CD4-positive, CD25-positive, alpha-beta regulatory T cell (primary cell): Measurements from ENCODE around the gene OLA1. TPM values are rescaled to one million over a fixed set of nuclear protein-coding genes. Genes with fewer than 3 reads are reported as not detected.

ENCODE experiments used
- ATAC-seq, 2 donors: fragments of 150-1000 bp; cut with Tn5 transposase; one replicate each; pipeline ENCODE4 v1.10.0; 2021; ENCODE audit warnings: low read depth in 2 of 2, moderate number of reproducible peaks in 2 of 2, moderate library complexity in 1 of 2
- DNase-seq, 3 donors: peaks; one replicate each; pipeline versions ENCODE4 v3.0.0 to v3.0.0-alpha.2; 2012 to 2022; ENCODE audit warnings: mixed read lengths in 1 of 3
- H3K27ac ChIP-seq: one replicate; pipeline ENCODE4 v1.7.0; 2013; ENCODE audit warnings: mild to moderate bottlenecking, low read length; ENCODE audit not compliant: insufficient read depth, poor library complexity, severe bottlenecking
- H3K27me3 ChIP-seq: one replicate; pipeline ENCODE4 v1.7.0; 2013; ENCODE audit warnings: low read length; ENCODE audit not compliant: control insufficient read depth, insufficient read depth
- H3K36me3 ChIP-seq: one replicate; pipeline ENCODE4 v1.7.0; 2013; ENCODE audit warnings: mild to moderate bottlenecking, low read length, moderate library complexity; ENCODE audit not compliant: control insufficient read depth, insufficient read depth
- H3K4me1 ChIP-seq: 2 replicates; pipeline ENCODE4 v1.7.0; 2013; ENCODE audit warnings: mild to moderate bottlenecking, low read length; ENCODE audit not compliant: insufficient read depth, control insufficient read depth, poor library complexity, severe bottlenecking
- H3K4me3 ChIP-seq: one replicate; pipeline ENCODE4 v1.7.0; 2013; ENCODE audit warnings: low read depth, mild to moderate bottlenecking, low read length, moderate library complexity
- H3K9me3 ChIP-seq, 2 experiments: 1 replicate in 1 of 2; 2 replicates in 1 of 2; pipeline ENCODE4 v1.7.0; 2013; ENCODE audit warnings: low read length in 2 of 2, mild to moderate bottlenecking in 1 of 2, moderate library complexity in 1 of 2; ENCODE audit not compliant: control insufficient read depth in 2 of 2
- H3K27ac Mint-ChIP-seq, 3 donors: one replicate each; pipeline ENCODE4 v1.8.0; 2020 to 2022; ENCODE audit warnings: mild to moderate bottlenecking in 3 of 3, mixed read lengths in 3 of 3, moderate library complexity in 2 of 3
- H3K27me3 Mint-ChIP-seq: one replicate; pipeline ENCODE4 v1.8.0; 2022; ENCODE audit warnings: mild to moderate bottlenecking, mixed read lengths
- H3K36me3 Mint-ChIP-seq: one replicate; pipeline ENCODE4 v1.8.0; 2020; ENCODE audit warnings: mixed read lengths
- H3K4me1 Mint-ChIP-seq, 4 donors: one replicate each; pipeline ENCODE4 v1.8.0; 2020 to 2022; ENCODE audit warnings: mixed read lengths in 4 of 4, mild to moderate bottlenecking in 1 of 4
- H3K4me3 Mint-ChIP-seq, 4 donors: one replicate each; pipeline ENCODE4 v1.8.0; 2020 to 2022; ENCODE audit warnings: mild to moderate bottlenecking in 4 of 4, mixed read lengths in 4 of 4, moderate library complexity in 3 of 4
- H3K9me3 Mint-ChIP-seq, 7 donors: one replicate each; pipeline ENCODE4 v1.8.0; 2020 to 2022; ENCODE audit warnings: mixed read lengths in 7 of 7, mild to moderate bottlenecking in 3 of 7, moderate library complexity in 2 of 7
- polyA plus RNA-seq, 4 donors: library from polyadenylated mRNA; unstranded; fragments of 300-500 nt; fragmentation: Illumina TruSeq; gene quantifications; one replicate each; pipeline ENCODE4 v1.2.3, GENCODE V29; 2021
- total RNA-seq: library from RNA; stranded (reverse); gene quantifications from one replicate; pipeline ENCODE4 v1.2.3, GENCODE V29; 2022

The OLA1 gene
- total and polyA plus RNA-seq, 5 donors from 2014 or later = 36.9 to 77.4 (median 59.9) TPM

DNA sequence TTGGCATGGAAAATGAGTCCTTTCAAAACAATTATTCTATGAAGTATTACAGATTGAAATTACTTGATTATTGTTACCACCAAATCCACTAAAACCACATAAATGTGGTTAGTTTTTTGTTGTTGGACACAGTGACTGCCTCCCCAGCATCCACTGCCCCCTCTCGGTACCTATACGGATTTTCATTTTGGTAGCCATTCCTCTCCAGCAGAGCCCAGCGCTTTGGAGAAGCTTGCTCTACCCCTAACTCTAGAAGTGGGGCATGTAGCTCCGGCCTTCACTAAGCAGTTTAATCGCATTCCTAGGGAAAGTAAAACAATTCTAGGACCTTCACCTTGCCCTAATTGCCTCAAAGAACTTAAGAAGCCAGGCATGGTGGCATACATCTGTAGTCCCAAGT lies 24.2 kb downstream of the OLA1 start:
- H3K27me3 ChIP-seq = no peaks in the 10 kb centered on the region
- no peak overlapping the region for H3K4me3 ChIP-seq
- no peak overlapping the region for H3K27ac ChIP-seq
- DNase-seq (no peak), ATAC-seq (no peak)
- no peak overlapping the region for H3K27ac Mint-ChIP-seq
- no peaks in the 10 kb centered on the region for H3K9me3 ChIP-seq
- H3K36me3 ChIP-seq = peaks cover 23% of the 10 kb centered on the region
- H3K36me3 Mint-ChIP-seq = peaks cover 36% of the 10 kb centered on the region
- H3K9me3 Mint-ChIP-seq = no peaks in the 10 kb centered on the region
- H3K27me3 Mint-ChIP-seq = no peaks in the 10 kb centered on the region
- H3K4me1 Mint-ChIP-seq = peaks cover 3 to 16% (median 9%) of the 10 kb centered on the region in 4 donors
- no peaks in the 10 kb centered on the region for H3K4me1 ChIP-seq
- H3K4me3 Mint-ChIP-seq = no peak overlapping the region

DNA sequence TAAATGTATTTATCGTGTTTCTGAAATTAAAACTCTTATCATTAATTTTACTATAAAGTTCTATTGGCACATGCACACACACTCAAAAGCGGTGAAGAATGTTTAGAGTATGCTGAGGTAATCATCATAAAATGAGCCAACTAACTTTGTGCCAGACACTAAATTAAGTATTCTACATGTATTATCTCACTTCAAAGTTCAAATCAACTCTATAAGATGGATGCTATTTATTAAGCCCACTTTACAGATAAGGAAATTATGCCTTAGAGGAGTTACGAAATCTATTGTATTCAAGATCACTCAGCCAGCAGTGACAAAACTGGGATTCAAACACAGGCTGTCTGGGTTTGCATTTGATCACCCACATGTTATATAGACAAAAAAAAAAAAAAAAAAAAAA lies 24.9 kb downstream of the OLA1 start:
- Histone ChIP-seq H3K27me3 (no peaks in the 10 kb centered on the region), H3K27ac (no peak overlapping the region), H3K36me3 (peaks cover 23% of the 10 kb centered on the region), H3K9me3 (no peaks in the 10 kb centered on the region), H3K4me3 (no peak overlapping the region), H3K4me1 (no peaks in the 10 kb centered on the region)
- Mint-ChIP-seq H3K27me3 (no peaks in the 10 kb centered on the region), H3K9me3 (no peaks in the 10 kb centered on the region), H3K4me1 (peaks cover 3 to 13% (median 8%) of the 10 kb centered on the region in 4 donors), H3K4me3 (no peak overlapping the region), H3K36me3 (peaks cover 28% of the 10 kb centered on the region), H3K27ac (no peak overlapping the region)
- no peak for ATAC-seq
- DNase-seq = no peak

DNA sequence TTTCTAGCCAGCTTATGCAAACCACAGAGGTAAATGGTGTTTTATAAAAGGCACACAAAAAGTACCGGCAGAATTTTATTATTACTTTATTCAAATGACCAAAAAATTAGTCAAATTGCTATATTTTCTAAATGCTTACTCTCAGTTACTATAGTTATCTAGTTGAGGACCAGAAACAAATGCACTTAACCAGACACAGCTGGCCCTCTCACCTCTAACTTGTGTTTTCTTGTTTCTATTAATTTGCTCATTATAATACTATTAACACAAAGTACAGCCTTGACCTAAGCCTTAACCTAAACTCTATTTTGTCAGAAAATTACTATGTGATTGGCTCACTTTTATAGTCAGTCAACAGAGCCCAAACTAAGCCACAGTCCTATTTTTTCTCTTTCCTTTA lies 26.2 kb downstream of the OLA1 start:
- no peak for DNase-seq
- Histone ChIP-seq H3K9me3 (no peaks in the 10 kb centered on the region), H3K27ac (no peak overlapping the region), H3K4me1 (no peaks in the 10 kb centered on the region), H3K36me3 (peaks cover 17% of the 10 kb centered on the region), H3K27me3 (no peaks in the 10 kb centered on the region), H3K4me3 (no peak overlapping the region)
- peaks cover 3 to 13% (median 8%) of the 10 kb centered on the region in 4 donors for H3K4me1 Mint-ChIP-seq
- H3K4me3 Mint-ChIP-seq = no peak overlapping the region
- H3K27me3 Mint-ChIP-seq = no peaks in the 10 kb centered on the region
- no peak for ATAC-seq
- no peak overlapping the region for H3K27ac Mint-ChIP-seq
- H3K36me3 Mint-ChIP-seq = peaks cover 23% of the 10 kb centered on the region
- H3K9me3 Mint-ChIP-seq = no peaks in the 10 kb centered on the region

DNA sequence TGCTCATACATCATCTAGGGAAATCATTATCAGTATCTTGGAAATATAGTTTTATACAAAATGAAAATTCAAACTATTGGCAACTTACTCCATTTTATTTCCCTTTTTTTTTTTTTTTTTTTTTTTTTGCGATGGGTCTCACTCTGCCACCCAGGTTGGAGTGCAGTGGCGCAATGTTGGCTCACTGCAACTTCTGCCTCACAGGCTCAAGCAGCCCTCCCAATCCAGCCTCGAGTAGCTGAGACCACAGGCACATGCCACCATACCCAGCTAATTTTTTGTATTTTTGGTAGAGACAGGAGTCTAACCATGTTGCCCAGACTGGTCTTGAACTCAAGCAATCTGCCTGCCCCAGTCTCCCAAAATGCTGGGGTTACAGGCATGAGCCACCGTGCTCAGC lies 29.0 kb downstream of the OLA1 start:
- Histone ChIP-seq H3K27ac (no peak overlapping the region), H3K4me3 (no peak overlapping the region), H3K4me1 (no peaks in the 10 kb centered on the region), H3K9me3 (no peaks in the 10 kb centered on the region), H3K36me3 (peaks cover 9% of the 10 kb centered on the region), H3K27me3 (no peaks in the 10 kb centered on the region)
- Mint-ChIP-seq H3K27me3 (no peaks in the 10 kb centered on the region), H3K27ac (no peak overlapping the region), H3K36me3 (peaks cover 13% of the 10 kb centered on the region), H3K9me3 (no peaks in the 10 kb centered on the region), H3K4me1 (peaks cover 0 to 13% (median 8%) of the 10 kb centered on the region in 4 donors), H3K4me3 (no peak overlapping the region)
- DNase-seq (no peak), ATAC-seq (no peak)

DNA sequence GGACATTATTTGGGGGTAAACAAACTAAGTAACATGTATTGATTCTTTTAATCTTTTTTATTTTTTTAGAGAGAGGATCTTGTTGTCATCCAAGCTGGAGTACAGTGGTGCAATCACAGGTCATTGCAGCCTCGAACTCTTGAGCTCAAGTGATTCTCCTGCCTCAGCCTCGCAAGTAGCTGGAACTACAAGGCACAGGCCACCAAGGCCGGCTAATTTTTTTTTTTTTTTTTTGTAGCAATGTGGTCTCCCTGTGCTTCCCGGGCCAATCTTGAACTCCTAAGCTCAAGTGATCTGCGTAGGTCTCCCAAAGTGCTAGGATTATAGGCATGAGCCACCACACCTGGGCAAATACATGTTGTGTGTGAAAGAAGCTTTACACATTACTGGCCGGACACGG lies 29.6 kb downstream of the OLA1 start:
- no peak for ATAC-seq
- Histone ChIP-seq H3K36me3 (peaks cover 7% of the 10 kb centered on the region), H3K4me3 (no peak overlapping the region), H3K4me1 (no peaks in the 10 kb centered on the region), H3K27me3 (no peaks in the 10 kb centered on the region), H3K9me3 (no peaks in the 10 kb centered on the region), H3K27ac (no peak overlapping the region)
- peaks cover 0 to 13% (median 8%) of the 10 kb centered on the region in 4 donors for H3K4me1 Mint-ChIP-seq
- peaks cover 13% of the 10 kb centered on the region for H3K36me3 Mint-ChIP-seq
- H3K4me3 Mint-ChIP-seq = no peak overlapping the region
- no peak for DNase-seq
- no peaks in the 10 kb centered on the region for H3K9me3 Mint-ChIP-seq
- H3K27ac Mint-ChIP-seq = no peak overlapping the region
- no peaks in the 10 kb centered on the region for H3K27me3 Mint-ChIP-seq

DNA sequence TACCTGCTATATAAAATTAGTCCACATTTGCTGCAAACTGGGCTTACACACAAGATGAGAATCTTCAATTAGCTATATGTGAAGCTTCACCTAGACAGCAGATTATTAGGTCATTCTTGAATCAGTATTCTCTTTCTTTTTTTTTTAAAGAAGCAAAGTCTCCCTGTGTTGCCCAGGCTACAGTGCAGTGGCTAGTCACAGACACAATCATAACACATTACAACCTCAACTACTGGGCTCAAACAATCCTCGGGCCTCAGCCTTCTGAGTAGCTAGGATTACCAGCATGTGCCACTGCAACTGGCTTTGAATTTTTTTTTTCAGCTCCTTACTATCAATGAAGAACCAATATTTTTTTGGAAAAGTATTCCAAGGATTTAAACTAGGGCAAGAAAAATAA lies 30.5 kb downstream of the OLA1 start:
- Mint-ChIP-seq H3K4me3 (no peak overlapping the region), H3K27ac (no peak overlapping the region), H3K27me3 (no peaks in the 10 kb centered on the region), H3K4me1 (peaks cover 0 to 13% (median 8%) of the 10 kb centered on the region in 4 donors), H3K36me3 (peaks cover 7% of the 10 kb centered on the region), H3K9me3 (no peaks in the 10 kb centered on the region)
- no peaks in the 10 kb centered on the region for H3K27me3 ChIP-seq
- no peaks in the 10 kb centered on the region for H3K9me3 ChIP-seq
- H3K36me3 ChIP-seq = peaks cover 7% of the 10 kb centered on the region
- no peaks in the 10 kb centered on the region for H3K4me1 ChIP-seq
- DNase-seq (no peak), ATAC-seq (no peak)
- H3K27ac ChIP-seq = no peak overlapping the region
- H3K4me3 ChIP-seq = no peak overlapping the region

DNA sequence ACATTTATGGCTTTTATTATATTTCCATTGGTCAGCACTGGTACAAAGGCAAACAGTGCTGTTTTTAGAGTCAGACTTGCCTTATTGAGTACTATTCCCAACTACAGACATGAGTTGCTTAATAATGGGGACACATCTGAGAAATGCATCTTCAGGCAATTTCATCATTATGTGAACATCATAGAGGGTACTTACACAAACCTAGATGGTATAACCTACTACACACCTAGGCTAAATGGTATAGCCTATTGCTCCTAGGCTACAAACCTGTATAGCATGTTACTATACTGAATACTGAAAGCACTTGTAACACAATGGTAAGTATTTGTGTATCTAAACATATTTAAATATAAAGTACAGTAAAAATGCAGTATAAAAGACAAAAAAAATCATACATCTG lies 36.4 kb downstream of the OLA1 start:
- H3K9me3 Mint-ChIP-seq = no peaks in the 10 kb centered on the region
- Histone ChIP-seq H3K27me3 (no peaks in the 10 kb centered on the region), H3K4me1 (no peaks in the 10 kb centered on the region), H3K9me3 (no peaks in the 10 kb centered on the region), H3K36me3 (peaks cover 2% of the 10 kb centered on the region), H3K27ac (no peak overlapping the region), H3K4me3 (no peak overlapping the region)
- no peak overlapping the region for H3K27ac Mint-ChIP-seq
- no peak overlapping the region for H3K4me3 Mint-ChIP-seq
- no peaks in the 10 kb centered on the region for H3K27me3 Mint-ChIP-seq
- peaks cover 0 to 12% (median 3%) of the 10 kb centered on the region in 4 donors for H3K4me1 Mint-ChIP-seq
- no peak for DNase-seq
- ATAC-seq = no peak
- H3K36me3 Mint-ChIP-seq = peaks cover 12% of the 10 kb centered on the region

DNA sequence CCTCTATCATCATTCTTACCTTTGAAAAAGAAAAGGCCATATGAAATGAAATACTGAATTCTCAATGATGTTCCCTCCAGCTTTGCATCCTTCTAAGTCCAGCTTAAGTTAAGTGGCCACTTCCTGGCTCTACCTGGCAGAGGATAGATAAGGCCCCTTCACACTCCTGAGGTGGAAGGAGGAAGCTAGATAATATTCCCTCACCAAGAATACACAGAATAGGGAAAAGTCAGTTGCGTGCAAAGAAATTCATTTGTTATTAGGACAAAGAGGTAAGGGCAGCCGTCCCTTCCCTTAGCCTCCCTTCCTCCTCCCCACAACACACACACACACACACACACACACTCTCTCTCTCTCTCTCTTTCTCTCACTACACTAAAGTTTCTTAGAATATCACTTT lies 37.5 kb downstream of the OLA1 start:
- H3K27ac ChIP-seq = no peak overlapping the region
- Mint-ChIP-seq H3K27ac (no peak overlapping the region), H3K4me3 (no peak overlapping the region), H3K36me3 (peaks cover 12% of the 10 kb centered on the region), H3K27me3 (no peaks in the 10 kb centered on the region), H3K4me1 (peaks cover 0 to 12% (median 8%) of the 10 kb centered on the region in 4 donors), H3K9me3 (no peaks in the 10 kb centered on the region)
- DNase-seq (no peak), ATAC-seq (no peak)
- no peaks in the 10 kb centered on the region for H3K27me3 ChIP-seq
- no peaks in the 10 kb centered on the region for H3K9me3 ChIP-seq
- no peaks in the 10 kb centered on the region for H3K4me1 ChIP-seq
- no peak overlapping the region for H3K4me3 ChIP-seq
- H3K36me3 ChIP-seq = peaks cover 2% of the 10 kb centered on the region
